ENCODE results near the gene C1orf94.
A peak's percentile ranks its signal among the peaks of the same experiment; 100 is the strongest.

Gene C1orf94, protein sequence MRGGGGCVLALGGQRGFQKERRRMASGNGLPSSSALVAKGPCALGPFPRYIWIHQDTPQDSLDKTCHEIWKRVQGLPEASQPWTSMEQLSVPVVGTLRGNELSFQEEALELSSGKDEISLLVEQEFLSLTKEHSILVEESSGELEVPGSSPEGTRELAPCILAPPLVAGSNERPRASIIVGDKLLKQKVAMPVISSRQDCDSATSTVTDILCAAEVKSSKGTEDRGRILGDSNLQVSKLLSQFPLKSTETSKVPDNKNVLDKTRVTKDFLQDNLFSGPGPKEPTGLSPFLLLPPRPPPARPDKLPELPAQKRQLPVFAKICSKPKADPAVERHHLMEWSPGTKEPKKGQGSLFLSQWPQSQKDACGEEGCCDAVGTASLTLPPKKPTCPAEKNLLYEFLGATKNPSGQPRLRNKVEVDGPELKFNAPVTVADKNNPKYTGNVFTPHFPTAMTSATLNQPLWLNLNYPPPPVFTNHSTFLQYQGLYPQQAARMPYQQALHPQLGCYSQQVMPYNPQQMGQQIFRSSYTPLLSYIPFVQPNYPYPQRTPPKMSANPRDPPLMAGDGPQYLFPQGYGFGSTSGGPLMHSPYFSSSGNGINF

GRCh38 chr1:34176830-34177603 lies at the start of gene C1orf94:
TSS of gene C1orf94 (plus strand) at chr1:34176907. CDS start at chr1:34177790, 883 bp downstream.
- DNase-seq, result no peak

DNA sequence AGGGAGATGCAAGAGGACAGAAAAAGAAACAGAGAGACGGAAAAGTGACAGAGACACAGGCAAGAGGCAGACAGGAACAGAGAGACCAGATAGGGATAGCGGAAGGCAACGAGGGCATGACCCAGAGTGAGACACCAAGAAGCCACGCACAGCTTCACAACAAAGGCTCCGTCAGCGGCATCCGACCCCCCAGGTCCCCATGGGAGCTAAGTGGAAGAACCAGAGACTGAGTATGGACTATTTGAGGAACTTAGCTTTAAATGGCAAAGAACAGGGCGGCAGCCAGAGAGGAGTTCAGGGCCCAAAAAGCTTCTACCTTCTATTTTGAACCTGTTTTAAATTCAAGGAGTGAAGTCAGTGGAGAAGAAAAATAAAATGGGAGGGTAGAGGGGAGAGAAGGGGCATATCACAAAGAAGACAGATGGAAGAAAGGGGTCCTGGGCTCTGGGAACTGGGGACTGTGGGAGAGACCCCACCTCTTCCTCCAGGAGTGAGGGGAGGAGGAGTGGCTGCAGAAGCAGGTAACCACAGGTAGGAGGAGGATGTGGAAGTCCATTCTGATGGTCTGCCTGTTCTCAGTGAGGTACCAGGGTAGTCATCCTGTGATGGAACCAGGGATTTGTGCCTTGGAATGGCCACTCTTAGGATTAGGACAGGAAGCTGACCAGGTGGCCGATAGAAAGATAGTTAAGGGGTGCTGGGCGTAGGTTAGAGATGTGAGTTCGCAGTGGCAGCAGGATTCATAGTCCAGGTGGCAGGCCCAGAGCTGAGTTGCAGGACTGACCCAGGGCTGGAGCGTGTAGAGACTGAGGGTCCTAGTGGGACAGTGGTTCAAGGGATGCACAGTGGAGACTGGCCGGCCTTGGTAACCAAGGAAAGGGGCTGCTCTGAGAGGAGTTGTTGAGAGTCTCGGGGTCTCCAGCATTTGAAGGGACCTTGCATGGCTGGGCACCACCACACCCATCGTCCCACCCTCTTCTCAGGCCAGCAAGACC lies 49.4 kb upstream of the C1orf94 start:
- DNase-seq, result no peak

DNA sequence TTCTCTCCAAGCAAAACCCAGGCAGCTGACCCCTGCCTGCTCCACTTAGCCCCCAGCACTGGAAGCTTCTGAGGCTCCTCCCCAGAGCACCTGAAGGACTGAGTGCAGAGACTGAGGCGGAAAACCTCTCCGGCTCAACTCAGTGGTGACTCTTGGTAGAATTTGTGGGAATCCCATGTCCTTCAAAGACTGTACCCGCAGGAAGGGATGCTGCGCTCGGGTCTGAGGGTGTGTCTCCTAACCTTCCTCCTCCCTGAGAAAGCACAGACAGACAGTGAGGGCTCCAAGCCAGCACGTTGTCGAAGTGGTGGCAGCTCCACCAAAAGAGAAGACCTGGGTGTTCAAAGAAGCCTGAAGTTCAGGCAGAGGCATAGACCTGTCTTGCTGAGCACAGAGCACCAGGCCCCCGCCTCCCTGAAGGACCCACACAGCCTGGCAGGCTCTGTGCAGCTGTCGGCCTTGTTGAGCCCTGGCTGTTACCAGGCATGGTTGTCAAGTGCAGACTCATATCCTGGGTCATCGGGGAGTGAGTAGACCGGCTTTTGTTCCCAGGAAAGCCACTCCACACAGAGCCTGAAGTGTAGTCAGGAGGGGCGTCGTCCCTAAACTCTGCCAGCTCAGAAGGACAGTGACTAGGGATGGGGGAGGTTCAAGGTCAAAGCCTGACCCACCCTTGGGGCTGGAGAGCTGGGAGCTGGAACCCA lies 48.4 kb upstream of the C1orf94 start:
- no peak for DNase-seq

DNA sequence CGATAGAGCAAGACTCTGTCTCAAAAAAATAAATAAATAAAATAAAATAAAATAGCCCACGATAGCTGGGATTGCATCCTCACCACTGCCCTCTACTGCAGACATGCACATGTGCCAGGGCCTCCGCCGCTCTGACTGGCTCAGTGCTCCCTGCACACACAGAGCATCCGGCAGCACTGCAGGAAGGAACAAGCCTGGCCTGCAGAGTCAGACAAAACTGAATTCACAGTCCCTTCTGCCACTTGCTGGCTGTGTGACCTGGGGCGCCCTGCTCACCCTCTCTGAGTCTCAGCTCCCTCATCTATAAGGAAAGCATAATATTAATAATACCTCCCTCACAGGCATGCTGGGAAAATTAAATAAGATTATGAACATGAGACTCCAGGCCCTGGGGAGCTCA lies 47.1 kb upstream of the C1orf94 start:
- no peak for DNase-seq

- DNase-seq, result no peak
Observed at GRCh38 chr1:34130306-34130705, 46.4 kb upstream of the C1orf94 start.

GRCh38 chr1:34131396-34132160 lies 45.1 kb upstream of the C1orf94 start:
- no peak for DNase-seq

- no peak for DNase-seq
Observed at GRCh38 chr1:34132161-34132420, 44.6 kb upstream of the C1orf94 start.

DNA sequence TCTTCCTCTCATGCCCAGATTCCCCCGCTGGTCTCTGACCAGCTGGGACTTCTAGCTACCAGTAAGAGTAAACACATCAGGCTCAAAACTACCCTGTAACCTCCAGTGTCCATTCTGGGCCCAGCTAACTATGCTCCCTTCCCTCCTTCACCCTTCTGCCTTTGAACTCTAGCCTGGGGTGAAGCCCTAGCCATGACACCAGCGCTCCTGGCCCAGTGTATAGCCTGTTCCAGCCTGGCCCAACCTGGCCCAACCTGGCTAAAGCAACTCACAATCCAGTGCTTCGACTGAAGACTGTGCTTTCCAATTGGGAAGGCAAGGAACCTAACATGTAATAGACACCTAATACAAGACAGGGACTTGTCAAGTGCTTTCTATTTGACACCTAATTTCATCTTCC lies 39.3 kb upstream of the C1orf94 start:
- no peak for DNase-seq

DNA sequence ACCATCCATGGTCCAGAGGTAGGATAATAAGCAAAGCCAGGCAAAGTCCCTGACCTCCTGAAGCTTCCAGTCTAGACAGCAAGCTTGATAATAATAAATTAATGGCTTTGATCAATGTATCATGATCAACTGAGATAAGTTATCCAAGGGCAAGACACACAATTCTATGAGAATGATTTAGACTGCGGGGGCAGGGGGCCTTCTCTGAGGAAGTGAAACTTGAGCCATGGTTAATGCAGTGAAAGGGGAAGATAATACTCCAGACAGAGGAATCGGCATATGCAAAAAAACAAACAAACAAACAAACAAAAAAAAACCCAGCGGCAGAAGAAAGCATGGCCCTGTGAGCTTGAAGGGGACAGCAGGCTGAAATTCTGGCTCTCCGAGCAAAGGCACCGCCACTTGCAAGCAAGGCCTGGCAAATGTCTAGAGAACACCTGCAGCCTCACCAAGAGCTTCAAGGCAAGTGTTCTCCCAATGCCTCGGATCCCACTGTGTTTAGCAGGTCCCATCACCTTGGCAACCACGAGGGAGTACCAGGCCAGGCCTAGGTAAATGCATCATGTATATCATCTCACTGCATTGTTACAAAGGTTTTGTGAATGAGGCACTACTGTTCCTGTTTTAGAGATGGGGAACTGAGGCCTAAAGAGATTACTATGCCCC lies 36.6 kb upstream of the C1orf94 start:
- no peak for DNase-seq

- DNase-seq, result no peak
Observed at GRCh38 chr1:34143975-34144374, 32.7 kb upstream of the C1orf94 start.

- DNase-seq, result no peak
Observed at GRCh38 chr1:34144766-34145165, 31.9 kb upstream of the C1orf94 start.

DNA sequence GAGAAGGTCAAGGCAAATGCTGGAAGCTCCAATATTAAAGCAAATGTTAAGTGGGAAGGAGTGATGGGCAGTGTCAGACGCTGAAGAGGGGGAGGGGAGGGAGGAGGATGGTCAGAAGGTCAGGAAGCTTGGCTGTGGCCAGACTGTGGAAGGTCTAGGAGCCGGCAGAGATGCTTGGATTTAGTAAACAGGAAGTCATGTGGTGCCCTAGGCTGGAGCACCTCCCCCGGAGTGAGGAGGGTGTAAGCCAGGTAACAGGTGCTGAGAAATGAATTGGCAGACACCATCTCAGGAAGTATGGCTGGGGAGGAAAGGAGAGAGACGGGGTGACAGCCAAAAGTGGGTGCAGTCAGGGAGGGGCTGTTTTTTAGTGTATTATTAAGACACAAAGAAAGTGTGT lies 29.4 kb upstream of the C1orf94 start:
- DNase-seq, result no peak

- no peak for DNase-seq
Observed at GRCh38 chr1:34149501-34149900, 27.2 kb upstream of the C1orf94 start.

DNA sequence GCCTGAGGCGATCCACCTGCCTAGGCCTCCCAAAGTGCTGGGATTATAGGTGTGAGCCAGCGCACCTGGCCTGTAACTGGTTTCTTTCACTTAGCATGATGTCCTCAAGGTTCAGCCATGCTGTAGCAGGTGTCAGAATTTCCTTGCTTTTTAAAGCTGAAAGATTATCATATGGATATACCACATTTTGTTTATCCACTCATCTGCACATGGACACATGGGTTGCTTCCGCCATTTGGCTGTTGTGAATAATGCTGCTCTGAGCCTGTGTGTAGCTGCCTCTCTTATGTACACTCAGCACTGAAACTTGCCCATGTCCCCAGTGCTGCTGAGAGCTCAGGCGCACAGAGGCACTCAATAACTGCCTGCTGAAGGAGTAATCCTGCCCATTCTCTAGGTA lies 23.5 kb upstream of the C1orf94 start:
- DNase-seq, result no peak

DNA sequence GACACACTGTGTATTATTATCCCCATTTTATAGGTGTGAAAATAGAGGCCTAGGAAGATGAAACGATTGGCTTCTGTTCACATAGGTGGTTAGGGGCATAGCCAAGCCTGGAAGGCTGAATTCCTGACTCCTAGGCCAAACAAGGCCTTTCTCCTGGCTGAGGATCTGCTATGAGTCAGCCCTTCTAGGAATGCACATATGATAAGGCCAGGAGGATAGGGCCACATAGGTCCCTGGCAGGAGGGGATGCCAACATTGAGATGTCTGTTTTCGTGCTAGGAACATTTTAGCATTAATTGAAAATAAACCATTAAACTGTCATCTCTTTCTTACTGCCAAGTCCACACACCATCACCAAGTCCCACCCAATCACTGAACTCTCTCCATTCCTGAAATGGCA lies 20.8 kb upstream of the C1orf94 start:
- no peak for DNase-seq

GRCh38 chr1:34156739-34157138 lies 20.0 kb upstream of the C1orf94 start:
- DNase-seq, result no peak

GRCh38 chr1:34162852-34163766 lies 13.6 kb upstream of the C1orf94 start:
- DNase-seq, result peak; percentile 82

DNA sequence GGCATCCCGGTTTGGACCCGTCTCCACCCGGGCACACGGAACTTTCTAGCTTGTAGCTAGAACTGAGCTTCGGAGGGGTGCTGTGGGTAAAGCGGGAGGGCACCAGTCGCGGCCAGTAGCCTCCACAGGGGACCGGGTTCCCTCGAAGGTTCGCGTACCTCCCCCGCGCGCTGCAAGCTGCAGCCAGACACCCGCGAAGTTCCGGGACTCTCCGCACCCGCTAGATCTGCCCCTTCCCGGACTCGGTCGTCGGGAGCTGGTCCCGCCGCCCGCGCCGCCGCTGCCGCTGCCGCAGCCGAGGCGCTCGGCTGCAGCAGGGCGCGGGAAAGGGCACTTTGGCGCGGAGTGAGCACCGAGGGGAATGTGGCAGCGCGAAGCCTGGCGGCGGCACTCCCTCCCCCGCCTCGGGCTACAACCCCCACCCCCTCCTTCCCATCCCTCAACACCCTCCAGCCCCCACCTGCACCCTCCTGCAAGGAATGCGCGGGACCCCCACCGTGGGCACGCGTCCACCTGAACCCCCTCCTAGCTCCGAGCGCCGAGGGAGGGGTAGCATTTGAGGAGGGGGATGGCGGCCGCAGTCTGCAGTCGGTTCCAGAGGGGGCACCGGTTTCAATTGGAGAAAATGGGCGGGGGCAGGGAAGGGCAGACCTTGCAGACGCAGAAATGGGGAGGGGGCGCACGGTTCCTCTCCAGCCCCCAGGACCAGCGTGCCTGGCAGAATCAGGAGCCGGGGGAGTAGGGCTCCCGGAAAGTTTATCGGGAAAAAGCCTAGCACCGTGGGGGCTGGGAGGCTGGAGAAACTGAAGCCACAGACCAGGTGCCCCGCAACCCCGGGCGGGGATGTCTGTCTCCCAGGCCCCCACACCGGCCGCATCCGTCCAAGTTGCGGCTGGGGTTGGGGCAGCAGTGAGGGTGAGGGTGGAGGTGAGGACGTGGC lies 12.6 kb upstream of the C1orf94 start:
- DNase-seq, result no peak
